Suprapubic skin (tissue), 4 donors: ENCODE data around the gene RBBP8. TPM values are rescaled to one million over a fixed set of nuclear protein-coding genes. Genes with fewer than 3 reads are reported as not detected.

Experiments used
- DNase-seq, 2 donors: peaks; one replicate each; pipeline ENCODE4 v3.0.0-alpha.2; 2019; ENCODE audit warnings: low spot score in 2 of 2
- H3K27ac ChIP-seq: fragments of 200-600 bp; sonication (generic); one replicate; pipeline ENCODE4 v1.5.1; 2019
- H3K27me3 ChIP-seq: fragments of 200-600 bp; sonication (generic); one replicate; pipeline ENCODE4 v1.5.1; 2019
- H3K36me3 ChIP-seq: fragments of 200-600 bp; sonication (generic); one replicate; pipeline ENCODE4 v1.5.1; 2019
- H3K4me1 ChIP-seq: fragments of 200-600 bp; sonication (generic); one replicate; pipeline ENCODE4 v1.5.1; 2019
- H3K4me3 ChIP-seq: fragments of 200-600 bp; sonication (generic); one replicate; pipeline ENCODE4 v1.5.1; 2019; ENCODE audit warnings: mild to moderate bottlenecking
- H3K9me3 ChIP-seq: fragments of 200-600 bp; sonication (generic); one replicate; pipeline ENCODE4 v1.5.1; 2019
- EP300 ChIP-seq: sonication (generic); formaldehyde crosslinking; IDR thresholded peaks from one replicate; pipeline ENCODE4 v1.6.1; 2017; ENCODE audit warnings: antibody characterized with exemption
- POLR2A ChIP-seq, 2 donors: fragments of 450-650 bp; IDR thresholded peaks; one replicate each; pipeline ENCODE4 v1.6.1; 2017; ENCODE audit warnings: antibody characterized with exemption in 2 of 2, mild to moderate bottlenecking in 2 of 2, moderate library complexity in 2 of 2
- POLR2AphosphoS5 ChIP-seq, 3 donors: sonication (generic); formaldehyde crosslinking; IDR thresholded peaks; one replicate each; pipeline ENCODE4 v1.6.1; 2017; ENCODE audit warnings: antibody characterized with exemption in 3 of 3
- WGBS: methylation state at CpG from one replicate; pipeline ENCODE4 v1.1.5; 2018; 5-methylcytosine and 5-hydroxymethylcytosine counted together
- total RNA-seq, 4 donors: library from RNA; depleted of rRNA; stranded (reverse); fragments of >200 nt; gene quantifications; one replicate each; pipeline ENCODE4 v1.1.0, GENCODE V29; 2016
- TF ChIP-seq, protein P1 (sequence below), 2 donors: fragments of 200-600 bp in 1 of 2; fragments of 450-650 bp in 1 of 2; sonication (generic) in 1 of 2; IDR thresholded peaks; one replicate each; pipeline ENCODE4 v1.5.1; 2016 to 2019; ENCODE audit warnings: antibody characterized with exemption in 2 of 2, mild to moderate bottlenecking in 1 of 2, moderate library complexity in 1 of 2

Gene RBBP8
- total RNA-seq, 4 donors from 2014 or later, result 41.0 to 78.1 (median 67.0) TPM

DNA sequence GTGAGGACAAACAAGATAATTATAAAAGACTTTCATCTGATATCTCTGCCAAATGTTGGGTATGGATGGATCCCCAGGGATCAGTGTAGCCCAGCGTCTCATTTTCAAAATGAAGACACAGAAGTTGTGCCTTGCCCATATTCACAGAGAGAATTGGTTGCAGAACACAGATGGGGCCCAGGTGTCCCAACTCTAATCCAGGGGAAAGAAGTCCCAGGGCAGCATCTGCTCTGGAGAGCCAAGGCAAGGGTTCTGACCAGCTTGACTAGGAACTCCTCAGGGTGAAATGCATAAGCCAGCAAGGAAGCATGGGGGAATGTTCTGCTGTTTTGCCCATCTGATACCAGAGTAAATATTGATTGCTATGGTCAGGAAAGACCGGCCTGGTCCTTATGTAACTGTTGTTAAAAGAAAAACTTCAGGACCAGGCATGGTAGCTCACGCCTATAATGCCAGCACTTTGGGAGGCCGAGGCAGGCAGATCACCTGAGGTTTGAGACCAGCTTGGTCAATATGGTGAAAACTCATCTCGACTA lies 133.4 kb downstream of the RBBP8 start:
- H3K4me1 ChIP-seq, result no peaks in the 10 kb centered on the region
- WGBS, result 90% methylated on average over 5 of the region's 5 CpGs
- no peak overlapping the region for H3K27ac ChIP-seq
- H3K4me3 ChIP-seq, result no peak overlapping the region
- no peak for DNase-seq
- no peaks in the 10 kb centered on the region for H3K9me3 ChIP-seq
- no peaks in the 10 kb centered on the region for H3K27me3 ChIP-seq
- TF ChIP-seq POLR2A (IDR thresholded peaks at IDR 0.05), result no peak
- TF ChIP-seq POLR2AphosphoS5 (IDR thresholded peaks at IDR 0.05), result no peak
- TF ChIP-seq, protein P1, sequence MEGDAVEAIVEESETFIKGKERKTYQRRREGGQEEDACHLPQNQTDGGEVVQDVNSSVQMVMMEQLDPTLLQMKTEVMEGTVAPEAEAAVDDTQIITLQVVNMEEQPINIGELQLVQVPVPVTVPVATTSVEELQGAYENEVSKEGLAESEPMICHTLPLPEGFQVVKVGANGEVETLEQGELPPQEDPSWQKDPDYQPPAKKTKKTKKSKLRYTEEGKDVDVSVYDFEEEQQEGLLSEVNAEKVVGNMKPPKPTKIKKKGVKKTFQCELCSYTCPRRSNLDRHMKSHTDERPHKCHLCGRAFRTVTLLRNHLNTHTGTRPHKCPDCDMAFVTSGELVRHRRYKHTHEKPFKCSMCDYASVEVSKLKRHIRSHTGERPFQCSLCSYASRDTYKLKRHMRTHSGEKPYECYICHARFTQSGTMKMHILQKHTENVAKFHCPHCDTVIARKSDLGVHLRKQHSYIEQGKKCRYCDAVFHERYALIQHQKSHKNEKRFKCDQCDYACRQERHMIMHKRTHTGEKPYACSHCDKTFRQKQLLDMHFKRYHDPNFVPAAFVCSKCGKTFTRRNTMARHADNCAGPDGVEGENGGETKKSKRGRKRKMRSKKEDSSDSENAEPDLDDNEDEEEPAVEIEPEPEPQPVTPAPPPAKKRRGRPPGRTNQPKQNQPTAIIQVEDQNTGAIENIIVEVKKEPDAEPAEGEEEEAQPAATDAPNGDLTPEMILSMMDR (IDR thresholded peaks at IDR 0.05), result no peak
- no peak for TF ChIP-seq EP300
- H3K36me3 ChIP-seq, result no peaks in the 10 kb centered on the region

DNA sequence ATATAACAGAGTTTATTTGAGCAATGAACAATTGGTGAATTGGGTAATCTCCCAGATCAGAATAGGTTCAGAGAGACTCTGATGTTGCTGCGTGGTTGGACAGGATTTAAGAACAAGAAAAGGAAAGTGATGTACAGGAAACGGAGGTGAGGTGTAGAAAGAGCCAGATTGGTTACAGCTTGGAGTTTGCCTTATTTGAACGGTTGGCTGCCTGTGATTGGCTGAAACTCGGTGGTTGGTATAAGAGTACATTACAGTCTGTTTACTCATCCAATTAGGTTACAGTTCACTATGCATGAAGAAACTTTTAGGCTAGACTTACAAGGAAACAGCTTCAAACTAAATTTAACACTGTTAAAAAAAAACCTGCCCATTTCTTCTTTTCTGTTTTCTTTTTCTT lies 134.1 kb downstream of the RBBP8 start:
- Histone ChIP-seq H3K4me3 (no peak overlapping the region), H3K27me3 (no peaks in the 10 kb centered on the region), H3K27ac (no peak overlapping the region), H3K4me1 (no peaks in the 10 kb centered on the region), H3K9me3 (no peaks in the 10 kb centered on the region), H3K36me3 (no peaks in the 10 kb centered on the region)
- no peak for DNase-seq
- WGBS, result 74% methylated on average over 4 of the region's 4 CpGs
- TF ChIP-seq EP300, result no peak
- TF ChIP-seq POLR2A (IDR thresholded peaks at IDR 0.05), result no peak
- no peak for TF ChIP-seq POLR2AphosphoS5 (IDR thresholded peaks at IDR 0.05)
- TF ChIP-seq, protein P1 (IDR thresholded peaks at IDR 0.05), result no peak

DNA sequence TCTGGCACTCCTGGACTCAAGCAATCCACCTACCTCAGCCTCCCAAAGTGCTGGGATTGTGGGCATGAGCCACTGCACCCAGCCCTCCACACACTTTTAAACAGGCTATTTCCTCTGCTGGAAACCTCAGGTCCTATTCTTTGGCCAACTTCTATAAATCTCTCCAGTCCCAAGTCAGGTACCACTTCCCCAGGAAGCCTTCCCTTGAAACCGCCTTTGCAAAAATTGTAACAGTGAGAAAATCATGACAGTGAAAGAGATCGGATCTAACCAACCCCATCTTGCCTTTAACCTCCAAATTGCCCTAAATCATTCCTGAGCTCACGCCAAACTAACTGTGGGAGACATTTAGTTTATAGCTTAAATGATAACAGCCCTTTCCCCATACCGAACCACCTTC lies 134.9 kb downstream of the RBBP8 start:
- WGBS, result 94% methylated on average over 4 of the region's 4 CpGs
- no peak for DNase-seq
- H3K27ac ChIP-seq, result no peak overlapping the region
- H3K4me1 ChIP-seq, result no peaks in the 10 kb centered on the region
- H3K27me3 ChIP-seq, result no peaks in the 10 kb centered on the region
- H3K9me3 ChIP-seq, result no peaks in the 10 kb centered on the region
- no peaks in the 10 kb centered on the region for H3K36me3 ChIP-seq
- TF ChIP-seq POLR2A (IDR thresholded peaks at IDR 0.05) (no peak), EP300 (no peak), POLR2AphosphoS5 (IDR thresholded peaks at IDR 0.05) (no peak)
- TF ChIP-seq, protein P1 (IDR thresholded peaks at IDR 0.05), result no peak
- H3K4me3 ChIP-seq, result no peak overlapping the region

DNA sequence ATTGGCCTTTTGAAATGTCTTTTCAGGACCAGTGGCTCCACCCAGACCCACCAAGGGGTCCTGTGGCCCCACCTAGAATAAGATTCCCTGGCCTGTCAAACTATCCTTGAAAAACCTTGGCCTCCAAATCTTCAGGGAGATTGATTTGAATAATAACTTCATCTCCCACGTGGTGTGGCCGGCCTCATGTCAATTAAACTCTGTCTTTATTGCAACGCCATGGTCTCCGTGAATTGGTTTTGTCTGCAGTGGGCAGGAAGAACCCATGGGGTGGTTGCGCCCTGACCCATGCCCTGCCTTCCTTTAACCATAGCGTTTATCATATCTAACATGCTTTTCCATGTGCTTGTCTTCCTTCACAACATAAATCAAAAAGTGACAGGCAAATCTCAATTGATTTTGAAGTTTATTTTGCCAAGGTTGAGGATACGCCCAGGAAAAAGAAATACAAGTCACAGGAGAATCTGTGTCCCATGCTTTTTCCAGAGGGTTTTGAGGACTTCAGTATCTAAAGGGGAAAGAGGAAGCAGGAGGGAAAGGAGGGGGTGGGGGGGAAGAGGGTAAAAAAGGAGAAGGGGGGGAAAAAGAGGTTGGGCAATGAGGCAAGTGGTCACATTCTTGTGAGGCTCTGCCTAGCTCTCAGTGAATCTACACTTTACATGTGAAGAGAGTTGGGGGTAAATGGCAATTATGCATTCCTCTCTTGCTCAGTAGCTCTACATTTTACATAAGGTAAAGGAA lies 135.6 kb downstream of the RBBP8 start:
- 76% methylated on average over 7 of the region's 7 CpGs for WGBS
- H3K36me3 ChIP-seq, result no peaks in the 10 kb centered on the region
- no peaks in the 10 kb centered on the region for H3K9me3 ChIP-seq
- H3K4me3 ChIP-seq, result no peak overlapping the region
- H3K27me3 ChIP-seq, result no peaks in the 10 kb centered on the region
- H3K27ac ChIP-seq, result no peak overlapping the region
- no peak for TF ChIP-seq EP300
- TF ChIP-seq POLR2A (IDR thresholded peaks at IDR 0.05), result no peak
- no peak for TF ChIP-seq POLR2AphosphoS5 (IDR thresholded peaks at IDR 0.05)
- TF ChIP-seq, protein P1 (IDR thresholded peaks at IDR 0.05), result no peak
- DNase-seq, result no peak
- H3K4me1 ChIP-seq, result no peaks in the 10 kb centered on the region

DNA sequence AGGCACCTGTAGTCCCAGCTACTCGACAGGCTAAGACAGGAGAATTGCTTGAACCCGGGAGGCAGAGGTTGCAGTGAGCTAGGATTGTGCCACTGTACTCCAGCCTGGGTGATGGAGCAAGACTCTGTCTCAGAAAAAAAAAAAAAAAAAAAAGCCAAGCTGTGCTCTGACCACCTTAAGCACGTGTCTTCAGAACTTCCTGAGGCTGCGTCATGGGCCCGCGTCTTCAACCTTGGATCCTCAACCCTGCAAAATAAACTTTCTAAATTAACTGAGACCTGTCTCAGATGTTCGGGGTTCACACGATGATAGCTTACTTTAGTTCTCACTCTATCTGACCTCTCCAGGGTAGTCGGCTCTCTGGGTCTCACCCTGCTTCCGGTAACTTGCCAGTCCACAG lies 136.4 kb downstream of the RBBP8 start:
- no peaks in the 10 kb centered on the region for H3K9me3 ChIP-seq
- no peak overlapping the region for H3K27ac ChIP-seq
- no peaks in the 10 kb centered on the region for H3K27me3 ChIP-seq
- no peaks in the 10 kb centered on the region for H3K36me3 ChIP-seq
- TF ChIP-seq POLR2A (IDR thresholded peaks at IDR 0.05) (no peak), EP300 (no peak), POLR2AphosphoS5 (IDR thresholded peaks at IDR 0.05) (no peak)
- TF ChIP-seq, protein P1 (IDR thresholded peaks at IDR 0.05), result no peak
- no peak for DNase-seq
- no peak overlapping the region for H3K4me3 ChIP-seq
- WGBS, result 92% methylated on average over 10 of the region's 10 CpGs
- no peaks in the 10 kb centered on the region for H3K4me1 ChIP-seq
